Thoracic aorta (tissue), 2 donors: Measurements from ENCODE around the gene KRTAP4-12. TPM values are rescaled to one million over a fixed set of nuclear protein-coding genes. Genes with fewer than 3 reads are reported as not detected.
"Not testable (repeated sequence)": the region's sequence is repeated elsewhere in the genome, so short reads cannot be mapped to it uniquely, and the experiment has no call there.

Experiments used
- ATAC-seq: fragments of 150-250 bp; one replicate; pipeline ENCODE4 v1.8.0; 2017; ENCODE audit warnings: low read depth; ENCODE audit not compliant: insufficient number of reproducible peaks, low FRiP score
- DNase-seq: peaks from one replicate; pipeline ENCODE4 v3.0.0-alpha.2; 2020; ENCODE audit warnings: low spot score
- H3K27ac ChIP-seq, 2 donors: fragments of 200-600 bp; sonication (generic); 1 replicate in 1 of 2; 2 replicates in 1 of 2; pipeline ENCODE4 v1.5.1; 2016; ENCODE audit warnings: mild to moderate bottlenecking in 2 of 2, moderate library complexity in 2 of 2
- H3K27me3 ChIP-seq: fragments of 200-600 bp; sonication (generic); replicated peaks from 2 replicates; pipeline ENCODE4 v1.6.0; 2016; ENCODE audit warnings: mild to moderate bottlenecking; ENCODE audit not compliant: insufficient read depth
- H3K36me3 ChIP-seq: fragments of 200-600 bp; sonication (generic); one replicate; pipeline ENCODE4 v1.5.1; 2016
- H3K4me1 ChIP-seq, 2 donors: fragments of 200-600 bp; sonication (generic); 1 replicate in 1 of 2; 2 replicates in 1 of 2; pipeline versions ENCODE4 v1.5.1 to v1.6.0; 2016; ENCODE audit warnings: low read depth in 2 of 2, mild to moderate bottlenecking in 1 of 2; ENCODE audit not compliant: control insufficient read depth in 1 of 2
- H3K4me3 ChIP-seq: fragments of 200-600 bp; sonication (generic); 2 replicates; pipeline ENCODE4 v1.5.1; 2016; ENCODE audit warnings: mild to moderate bottlenecking
- H3K9me3 ChIP-seq: fragments of 200-600 bp; sonication (generic); 2 replicates; pipeline ENCODE4 v1.5.1; 2016
- total RNA-seq, 2 donors: library from RNA; depleted of rRNA; stranded (reverse); fragments of >200 nt; gene quantifications; one replicate each; pipeline versions ENCODE4 v1.1.0 to v1.2.3, GENCODE V29; 2016
- TF ChIP-seq, protein P1 (sequence below): fragments of 200-600 bp; sonication (generic); IDR thresholded peaks from one replicate; pipeline ENCODE4 v1.5.1; 2019; ENCODE audit warnings: antibody characterized with exemption

The KRTAP4-12 gene
- total RNA-seq, 2 donors from 2014 or later = not detected

DNA sequence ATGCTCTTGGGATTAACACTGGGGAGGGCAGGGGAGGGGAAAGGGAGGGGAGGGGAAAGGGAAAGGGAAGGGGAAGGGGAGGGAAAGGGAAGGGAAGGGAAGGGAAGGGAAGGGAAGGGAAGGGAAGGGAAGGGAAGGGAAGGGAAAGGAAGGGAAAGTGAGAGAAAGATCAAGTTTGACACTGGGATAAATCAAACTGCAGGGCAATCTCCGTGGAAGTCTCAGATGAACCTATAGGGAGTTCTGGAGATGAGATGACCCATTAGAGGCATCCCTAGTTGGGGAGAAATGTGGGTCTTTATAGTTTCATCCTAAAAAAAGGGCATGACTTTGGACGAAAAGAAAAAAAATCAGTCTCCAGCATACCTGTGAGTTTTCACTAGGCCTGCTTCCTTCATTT, 2.2 kb downstream of the KRTAP4-12 start:
- ATAC-seq = no peak
- Histone ChIP-seq H3K27ac (no peak overlapping the region), H3K4me1 (no peaks in the 10 kb centered on the region), H3K36me3 (no peaks in the 10 kb centered on the region), H3K4me3 (no peak overlapping the region), H3K27me3 (no peaks in the 10 kb centered on the region), H3K9me3 (no peaks in the 10 kb centered on the region)
- DNase-seq = no peak
- TF ChIP-seq, protein P1, sequence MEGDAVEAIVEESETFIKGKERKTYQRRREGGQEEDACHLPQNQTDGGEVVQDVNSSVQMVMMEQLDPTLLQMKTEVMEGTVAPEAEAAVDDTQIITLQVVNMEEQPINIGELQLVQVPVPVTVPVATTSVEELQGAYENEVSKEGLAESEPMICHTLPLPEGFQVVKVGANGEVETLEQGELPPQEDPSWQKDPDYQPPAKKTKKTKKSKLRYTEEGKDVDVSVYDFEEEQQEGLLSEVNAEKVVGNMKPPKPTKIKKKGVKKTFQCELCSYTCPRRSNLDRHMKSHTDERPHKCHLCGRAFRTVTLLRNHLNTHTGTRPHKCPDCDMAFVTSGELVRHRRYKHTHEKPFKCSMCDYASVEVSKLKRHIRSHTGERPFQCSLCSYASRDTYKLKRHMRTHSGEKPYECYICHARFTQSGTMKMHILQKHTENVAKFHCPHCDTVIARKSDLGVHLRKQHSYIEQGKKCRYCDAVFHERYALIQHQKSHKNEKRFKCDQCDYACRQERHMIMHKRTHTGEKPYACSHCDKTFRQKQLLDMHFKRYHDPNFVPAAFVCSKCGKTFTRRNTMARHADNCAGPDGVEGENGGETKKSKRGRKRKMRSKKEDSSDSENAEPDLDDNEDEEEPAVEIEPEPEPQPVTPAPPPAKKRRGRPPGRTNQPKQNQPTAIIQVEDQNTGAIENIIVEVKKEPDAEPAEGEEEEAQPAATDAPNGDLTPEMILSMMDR = no peak

DNA sequence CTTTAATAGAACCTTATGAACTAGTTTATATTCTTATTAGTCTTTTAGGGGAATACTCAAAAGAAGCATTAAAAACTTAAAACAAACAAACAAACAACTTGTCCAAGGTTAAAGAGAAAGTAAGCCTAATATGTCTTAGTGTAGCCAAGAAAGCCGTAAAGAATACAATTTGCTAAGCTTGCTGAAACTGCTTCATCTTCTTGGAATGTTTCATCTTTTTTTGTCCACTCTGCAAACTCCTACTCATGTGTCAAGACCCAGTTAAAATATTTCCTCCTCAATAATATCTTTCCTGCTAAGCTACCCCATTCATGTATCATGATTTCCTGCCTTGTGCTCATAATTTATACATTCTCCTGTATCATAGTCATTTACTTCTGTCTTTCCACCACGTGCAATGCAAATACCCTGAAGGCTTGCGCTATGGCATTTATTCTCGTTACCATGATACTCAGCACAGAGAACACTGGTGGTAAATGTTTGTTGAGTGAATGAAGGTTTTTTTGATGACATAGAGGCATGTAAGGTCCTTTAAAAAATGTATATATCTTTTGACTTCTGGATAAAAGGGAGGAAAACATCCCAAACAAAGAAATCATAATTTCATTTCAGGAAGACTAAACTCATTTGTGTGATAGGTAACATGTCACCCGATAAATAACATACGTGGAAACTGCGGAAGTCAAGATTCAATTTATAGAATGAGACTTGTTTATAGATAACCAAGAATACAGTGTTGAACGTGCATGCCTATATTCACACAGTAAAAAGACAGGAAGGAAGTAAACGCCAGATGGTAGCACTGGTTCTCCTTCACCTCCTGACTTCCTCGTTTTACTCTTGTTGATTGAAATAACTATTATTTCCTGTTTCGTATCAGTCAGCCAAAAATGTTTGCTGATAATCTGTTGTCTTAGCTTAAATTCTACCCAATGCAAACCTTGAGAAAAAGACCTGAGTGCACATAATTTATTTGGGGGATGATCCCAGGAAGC, 4.0 kb downstream of the KRTAP4-12 start:
- ATAC-seq, H3K9me3 ChIP-seq, H3K4me1 ChIP-seq, H3K27ac ChIP-seq, DNase-seq, H3K4me3 ChIP-seq, H3K27me3 ChIP-seq, H3K36me3 ChIP-seq: not testable (repeated sequence)

DNA sequence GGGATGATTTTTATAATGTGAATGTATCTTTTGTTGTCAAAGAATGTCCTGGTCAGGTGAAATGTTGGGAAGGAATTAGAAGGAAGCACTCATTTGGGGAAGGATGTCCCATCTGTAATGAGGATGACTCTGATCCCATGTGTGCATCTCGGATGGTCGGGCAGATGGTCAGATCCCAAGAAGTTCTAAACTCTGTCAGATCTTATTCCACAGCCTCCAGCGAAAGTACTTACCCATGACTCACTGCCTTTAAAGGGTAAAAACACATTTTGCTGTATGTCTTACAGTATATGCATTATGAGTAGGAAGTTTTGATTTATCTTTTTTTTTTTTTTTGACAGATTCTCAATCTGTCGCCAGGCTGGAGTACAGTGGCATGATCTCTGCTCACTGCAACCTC, 5.3 kb downstream of the KRTAP4-12 start:
- DNase-seq (no peak), ATAC-seq (no peak)
- Histone ChIP-seq H3K27ac (no peak overlapping the region), H3K9me3 (no peaks in the 10 kb centered on the region), H3K4me3 (no peak overlapping the region), H3K36me3 (no peaks in the 10 kb centered on the region), H3K27me3 (no peaks in the 10 kb centered on the region), H3K4me1 (no peaks in the 10 kb centered on the region)
- TF ChIP-seq, protein P1 = no peak

DNA sequence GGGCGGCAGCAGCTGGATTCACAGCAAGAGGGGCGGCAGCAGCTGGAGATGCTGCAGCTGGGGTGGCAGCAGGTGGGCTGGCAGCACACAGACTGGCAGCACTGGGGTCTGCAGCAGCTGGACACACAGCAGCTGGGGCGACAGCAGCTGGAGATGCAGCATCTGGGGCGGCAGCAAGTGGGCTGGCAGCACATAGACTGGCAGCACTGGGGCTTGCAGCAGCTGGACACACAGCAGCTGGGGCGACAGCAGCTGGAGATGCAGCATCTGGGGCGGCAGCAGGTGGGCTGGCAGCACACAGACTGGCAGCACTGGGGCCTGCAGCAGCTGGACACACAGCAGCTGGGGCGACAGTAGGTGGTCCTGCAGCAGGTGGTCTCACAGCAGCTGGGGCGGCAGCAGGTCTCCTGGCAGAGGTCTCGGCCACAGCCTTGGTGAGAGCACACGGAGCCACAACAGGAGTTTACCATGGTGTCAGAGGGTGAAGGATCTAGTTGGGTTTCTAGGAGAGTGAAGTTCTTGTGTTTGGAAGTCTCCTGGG, 6.1 kb downstream of the KRTAP4-12 start, which contains the start of gene KRTAP4-11:
TSS of gene KRTAP4-11 (minus strand) at position 528 of the 541 bp plus-strand sequence. CDS start at position 470, 58 bp downstream.
- not testable (repeated sequence) for H3K9me3 ChIP-seq, H3K4me3 ChIP-seq, H3K4me1 ChIP-seq, DNase-seq, H3K27ac ChIP-seq, ATAC-seq, H3K27me3 ChIP-seq, H3K36me3 ChIP-seq

DNA sequence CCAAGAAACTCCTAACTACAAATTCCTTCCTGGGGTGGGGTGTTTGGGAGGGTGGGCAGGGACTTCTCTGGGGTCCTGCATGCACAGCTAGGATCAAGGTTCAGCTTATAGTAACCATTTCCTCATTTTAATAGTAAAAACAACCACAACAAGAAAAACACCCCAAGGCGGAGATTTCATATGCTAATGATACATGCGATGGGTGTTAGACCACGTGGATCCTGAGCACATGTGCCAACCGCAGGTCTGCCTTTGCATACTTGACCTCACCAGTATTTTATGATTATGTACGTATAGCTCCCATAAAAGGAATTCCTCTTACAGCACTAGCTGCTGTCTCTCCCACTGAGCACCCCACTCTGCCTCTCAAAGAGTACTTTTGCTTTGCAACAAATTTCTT, 7.7 kb downstream of the KRTAP4-12 start:
- Histone ChIP-seq H3K9me3 (no peaks in the 10 kb centered on the region), H3K4me1 (no peaks in the 10 kb centered on the region), H3K27me3 (no peaks in the 10 kb centered on the region), H3K4me3 (no peak overlapping the region), H3K27ac (no peak overlapping the region), H3K36me3 (no peaks in the 10 kb centered on the region)
- DNase-seq (no peak), ATAC-seq (no peak)
- TF ChIP-seq, protein P1 = no peak

DNA sequence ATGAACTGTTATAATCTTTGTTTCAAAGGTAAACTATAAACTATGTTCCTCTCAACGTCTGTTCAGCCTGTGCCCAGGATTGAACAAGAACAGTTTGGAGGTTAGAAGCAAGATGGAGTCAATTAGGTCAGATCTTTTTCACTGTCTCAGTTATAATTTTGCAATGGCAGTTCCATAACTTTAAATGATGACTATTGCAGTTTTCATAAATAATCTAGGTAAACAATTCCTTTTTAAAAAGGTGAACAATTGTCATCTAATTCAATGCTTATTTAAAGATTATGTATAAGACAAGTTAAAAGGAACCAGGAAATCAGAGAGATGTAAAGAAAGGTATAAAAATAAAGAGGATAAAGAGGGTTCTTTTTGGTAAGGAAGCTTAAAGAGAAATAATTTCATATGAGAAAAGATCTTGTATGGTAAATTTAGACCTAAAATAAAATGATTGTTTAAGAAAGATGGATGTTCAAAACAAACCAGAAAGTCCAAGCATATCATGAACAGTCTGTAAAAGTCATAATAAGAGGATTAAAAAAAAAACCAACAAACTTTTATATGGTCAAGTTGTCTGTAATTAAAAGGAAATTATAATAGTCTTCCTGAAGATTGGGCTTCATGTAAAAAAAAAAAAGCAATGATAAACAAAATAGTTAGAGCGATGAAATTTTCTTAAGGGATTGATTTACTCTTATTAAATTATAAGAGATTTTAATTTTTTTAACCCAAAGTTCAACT, 12.7 kb downstream of the KRTAP4-12 start:
- TF ChIP-seq, protein P1 = no peak
- H3K9me3 ChIP-seq = no peaks in the 10 kb centered on the region
- H3K27ac ChIP-seq = no peak overlapping the region
- no peak overlapping the region for H3K4me3 ChIP-seq
- no peaks in the 10 kb centered on the region for H3K4me1 ChIP-seq
- ATAC-seq = no peak
- H3K27me3 ChIP-seq = no peaks in the 10 kb centered on the region
- DNase-seq = no peak
- H3K36me3 ChIP-seq = no peaks in the 10 kb centered on the region

DNA sequence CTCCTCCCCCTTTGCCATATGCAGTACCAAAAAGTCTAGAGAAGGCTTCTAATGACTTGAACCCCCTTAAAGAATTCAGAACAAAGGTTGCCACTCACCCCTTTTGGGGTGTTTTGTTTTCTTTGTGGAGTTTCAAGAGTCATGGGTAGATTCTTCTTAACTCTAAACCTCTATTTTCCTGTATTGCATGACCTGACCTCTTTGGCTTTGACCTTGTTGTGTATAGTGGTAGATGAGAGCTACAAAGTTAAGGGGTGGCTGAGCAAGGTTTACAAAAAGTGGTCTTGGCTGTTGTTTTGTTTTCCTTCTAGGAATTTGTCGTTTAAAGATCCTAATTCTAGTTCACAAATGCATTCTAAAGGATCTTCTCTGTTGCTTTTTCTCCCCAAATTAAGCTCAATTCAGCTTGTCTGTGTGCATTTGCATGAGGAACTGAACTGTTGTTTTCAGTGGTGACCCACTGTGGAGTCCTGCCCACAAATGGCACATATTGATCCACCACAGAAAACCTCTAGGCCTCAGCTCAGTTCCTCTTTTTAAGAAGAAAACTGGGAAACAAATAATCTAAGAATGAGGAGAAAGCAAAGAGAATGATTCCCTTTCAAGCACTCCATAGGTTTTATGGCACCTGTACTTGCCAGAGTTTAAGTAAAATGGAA, 15.1 kb downstream of the KRTAP4-12 start:
- ATAC-seq, H3K4me1 ChIP-seq, H3K9me3 ChIP-seq, DNase-seq, H3K36me3 ChIP-seq, H3K4me3 ChIP-seq, H3K27me3 ChIP-seq, H3K27ac ChIP-seq: not testable (repeated sequence)
